ENCODE data around the gene CCDC91.
"Not testable (repeated sequence)": the region's sequence is repeated elsewhere in the genome, so short reads cannot be mapped to it uniquely, and the experiment has no call there.

The CCDC91 gene

GRCh38 chr12:28232211-28232928, 42.1 kb downstream of the CCDC91 start:
- DNase-seq (ENCODE audit: low spot score) = no peak

- DNase-seq (ENCODE audit: low spot score) = no peak
Measured at GRCh38 chr12:28234444-28234843, 44.2 kb downstream of the CCDC91 start.

- DNase-seq (ENCODE audit: low spot score) = no peak
Measured at GRCh38 chr12:28235015-28235414, 44.8 kb downstream of the CCDC91 start.

GRCh38 chr12:28235985-28236384, 45.7 kb downstream of the CCDC91 start:
- no peak for DNase-seq (ENCODE audit: low spot score)

GRCh38 chr12:28237423-28237822, 47.2 kb downstream of the CCDC91 start:
- DNase-seq (ENCODE audit: low spot score) = no peak

GRCh38 chr12:28239918-28240317, 49.7 kb downstream of the CCDC91 start:
- DNase-seq (ENCODE audit: low spot score) = no peak

GRCh38 chr12:28240853-28241252, 50.6 kb downstream of the CCDC91 start:
- DNase-seq (ENCODE audit: low spot score) = no peak

- DNase-seq (ENCODE audit: low spot score) = no peak
Measured at GRCh38 chr12:28242129-28242495, 51.9 kb downstream of the CCDC91 start.

GRCh38 chr12:28242496-28243309, 52.4 kb downstream of the CCDC91 start:
- no peak for DNase-seq (ENCODE audit: low spot score)

GRCh38 chr12:28243310-28243633, 53.0 kb downstream of the CCDC91 start:
- no peak for DNase-seq (ENCODE audit: low spot score)

GRCh38 chr12:28247806-28248205, 57.5 kb downstream of the CCDC91 start:
- DNase-seq (ENCODE audit: low spot score) = no peak

GRCh38 chr12:28248555-28249145, 58.4 kb downstream of the CCDC91 start:
- DNase-seq (ENCODE audit: low spot score) = no peak

- DNase-seq (ENCODE audit: low spot score) = no peak
Measured at GRCh38 chr12:28253161-28253641, 62.9 kb downstream of the CCDC91 start.

GRCh38 chr12:28257411-28257810, 67.2 kb downstream of the CCDC91 start:
- no peak for DNase-seq (ENCODE audit: low spot score)

GRCh38 chr12:28258998-28259397, 68.7 kb downstream of the CCDC91 start:
- no peak for DNase-seq (ENCODE audit: low spot score)

GRCh38 chr12:28265435-28266042, 75.3 kb downstream of the CCDC91 start:
- DNase-seq (ENCODE audit: low spot score) = no peak

- DNase-seq (ENCODE audit: low spot score) = not testable (repeated sequence)
Measured at GRCh38 chr12:28267920-28268607, 77.8 kb downstream of the CCDC91 start.

- no peak for DNase-seq (ENCODE audit: low spot score)
Measured at GRCh38 chr12:28268608-28269229, 78.5 kb downstream of the CCDC91 start.

GRCh38 chr12:28269851-28270250, 79.6 kb downstream of the CCDC91 start:
- no peak for DNase-seq (ENCODE audit: low spot score)

- no peak for DNase-seq (ENCODE audit: low spot score)
Measured at GRCh38 chr12:28278499-28278898, 88.2 kb downstream of the CCDC91 start.

- DNase-seq (ENCODE audit: low spot score) = no peak
Measured at GRCh38 chr12:28278960-28279359, 88.7 kb downstream of the CCDC91 start.

GRCh38 chr12:28286352-28286751, 96.1 kb downstream of the CCDC91 start:
- DNase-seq (ENCODE audit: low spot score) = no peak
